Gastrocnemius medialis (tissue), 4 donors: ENCODE results near the gene DOCK4. TPM values are rescaled to one million over a fixed set of nuclear protein-coding genes. Genes with fewer than 3 reads are reported as not detected.

Source experiments
- ATAC-seq, 2 donors: fragments of 150-250 bp; one replicate each; pipeline ENCODE4 v1.9.1; 2016
- DNase-seq, 2 donors: peaks; one replicate each; pipeline ENCODE4 v3.0.0-alpha.2; 2019
- H3K27ac ChIP-seq, 4 donors: fragments of 200-600 bp; sonication (generic); 1 replicate in 1 of 4; 2 replicates in 3 of 4; pipeline ENCODE4 v1.5.1; 2016 to 2018; ENCODE audit warnings: mild to moderate bottlenecking in 2 of 4, moderate library complexity in 1 of 4
- H3K27me3 ChIP-seq, 3 donors: fragments of 200-600 bp; sonication (generic) in 2 of 3; 1 replicate in 1 of 3; 2 replicates in 2 of 3; pipeline versions ENCODE4 v1.5.1 to v1.6.0; 2016 to 2019; ENCODE audit warnings: mild to moderate bottlenecking in 1 of 3, moderate library complexity in 1 of 3
- H3K36me3 ChIP-seq, 2 donors: fragments of 200-600 bp; sonication (generic) in 1 of 2; one replicate each; pipeline ENCODE4 v1.5.1; 2017 to 2018
- H3K4me1 ChIP-seq, 2 donors: fragments of 200-600 bp; sonication (generic) in 1 of 2; one replicate each; pipeline ENCODE4 v1.5.1; 2016 to 2017; ENCODE audit warnings: mild to moderate bottlenecking in 2 of 2
- H3K4me3 ChIP-seq, 4 donors: fragments of 200-600 bp; sonication (generic) in 3 of 4; 1 replicate in 1 of 4; 2 replicates in 3 of 4; pipeline ENCODE4 v1.5.1; 2016 to 2019; ENCODE audit warnings: mild to moderate bottlenecking in 2 of 4
- H3K9me3 ChIP-seq, 3 donors: fragments of 200-600 bp; sonication (generic) in 2 of 3; 1 replicate in 1 of 3; 2 replicates in 2 of 3; pipeline ENCODE4 v1.5.1; 2016 to 2019
- CTCF ChIP-seq, 5 experiments: fragments of 450-650 bp in 3 of 5; fragments of 200-600 bp in 2 of 5; sonication (generic) in 2 of 5; IDR thresholded peaks in 4 of 5; conservative IDR thresholded peaks in 1 of 5; 1 replicate in 4 of 5; 2 replicates in 1 of 5; pipeline ENCODE4 v1.5.1; 2016 to 2019; ENCODE audit warnings: antibody characterized with exemption in 5 of 5, mild to moderate bottlenecking in 3 of 5, moderate library complexity in 3 of 5
- POLR2A ChIP-seq, 2 donors: fragments of 450-650 bp; IDR thresholded peaks; one replicate each; pipeline ENCODE4 v1.6.1; 2017; ENCODE audit warnings: antibody characterized with exemption in 2 of 2, mild to moderate bottlenecking in 2 of 2, moderate library complexity in 2 of 2
- in situ Hi-C, 4 donors: fragments of 200-750 bp; cut with MboI; loops; one replicate each; pipeline versions ENCODE4 v1.15.0 to v1.8.0; 2017; ENCODE audit warnings: low sequenced_read_pairs in 4 of 4
- intact Hi-C: fragments of 100-400 bp; cut with DNase I; formaldehyde crosslinking; loops from one replicate; pipeline ENCODE4 v1.15.1; 2023; ENCODE audit warnings: low total_unique reads
- total RNA-seq, 4 donors: library from RNA; depleted of rRNA; stranded (reverse); fragments of >200 nt; gene quantifications; one replicate each; pipeline versions ENCODE4 v1.1.0 to v1.2.3, GENCODE V29; 2016

Gene DOCK4
- total RNA-seq, 4 donors from 2014 or later = 8.7 to 12.0 (median 10.2) TPM

GRCh38 chr7:112015146-112015545, 191.1 kb downstream of the DOCK4 start:
- in situ Hi-C loops (no loop called here), intact Hi-C loops (no loop called here)
- H3K4me1 ChIP-seq = peaks cover 0 to 20% of the 10 kb centered on the region in 2 donors
- no peak for ATAC-seq
- no peaks in the 10 kb centered on the region for H3K27me3 ChIP-seq
- DNase-seq = no peak
- H3K9me3 ChIP-seq = no peaks in the 10 kb centered on the region
- TF ChIP-seq CTCF (IDR thresholded peaks at IDR 0.05 in 4 of 5, conservative IDR thresholded peaks at IDR 0.05 in 1 of 5) (no peak), POLR2A (IDR thresholded peaks at IDR 0.05) (no peak)
- H3K4me3 ChIP-seq = no peak overlapping the region
- H3K27ac ChIP-seq = no peak overlapping the region
- H3K36me3 ChIP-seq = no peaks in the 10 kb centered on the region

- intact Hi-C loops = no loop called here
- no peak for TF ChIP-seq POLR2A (IDR thresholded peaks at IDR 0.05)
- TF ChIP-seq CTCF (IDR thresholded peaks at IDR 0.05 in 4 of 5, conservative IDR thresholded peaks at IDR 0.05 in 1 of 5) = no peak
Observed at GRCh38 chr7:112014347-112014746, 191.9 kb downstream of the DOCK4 start.

GRCh38 chr7:112013274-112013673, 192.9 kb downstream of the DOCK4 start:
- ATAC-seq (no peak), DNase-seq (no peak)
- Histone ChIP-seq H3K27me3 (no peaks in the 10 kb centered on the region), H3K36me3 (no peaks in the 10 kb centered on the region), H3K4me1 (peaks cover 0 to 13% of the 10 kb centered on the region in 2 donors), H3K4me3 (no peak overlapping the region), H3K9me3 (no peaks in the 10 kb centered on the region), H3K27ac (no peak overlapping the region)
- in situ Hi-C loops = no loop called here
- TF ChIP-seq CTCF (IDR thresholded peaks at IDR 0.05 in 4 of 5, conservative IDR thresholded peaks at IDR 0.05 in 1 of 5) = no peak
- TF ChIP-seq POLR2A (IDR thresholded peaks at IDR 0.05) = no peak
- intact Hi-C loops = no loop called here

More at GRCh38 chr7:112014347-112014746, 191.9 kb downstream of the DOCK4 start:
- H3K27me3 ChIP-seq = no peaks in the 10 kb centered on the region
- no peak overlapping the region for H3K4me3 ChIP-seq
- H3K27ac ChIP-seq = no peak overlapping the region
- no peak for DNase-seq
- H3K36me3 ChIP-seq = no peaks in the 10 kb centered on the region
- no peaks in the 10 kb centered on the region for H3K9me3 ChIP-seq
- ATAC-seq = no peak
- in situ Hi-C loops = no loop called here
- peaks cover 0 to 17% of the 10 kb centered on the region in 2 donors for H3K4me1 ChIP-seq

DNA sequence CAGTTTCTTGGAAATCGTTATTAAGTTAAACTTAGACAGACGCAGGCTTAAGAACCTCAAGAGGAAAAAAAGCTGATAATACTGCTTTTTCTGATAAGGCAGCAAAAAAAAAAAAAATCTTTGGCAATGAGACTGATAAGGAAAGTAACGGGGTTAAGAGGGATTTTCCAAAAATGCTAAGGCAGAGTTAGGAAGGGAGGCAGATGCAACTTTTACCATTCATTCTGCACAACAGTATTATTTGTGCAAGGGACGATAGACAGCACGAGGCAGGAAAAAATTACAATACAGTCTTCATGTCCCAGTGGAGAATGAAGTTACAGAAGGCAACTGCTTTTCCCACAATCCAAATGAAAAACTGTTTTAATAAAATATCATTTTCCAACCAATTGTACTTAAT, 194.0 kb downstream of the DOCK4 start:
- in situ Hi-C loops = no loop called here
- H3K27me3 ChIP-seq = no peaks in the 10 kb centered on the region
- H3K4me1 ChIP-seq = peaks cover 0 to 10% of the 10 kb centered on the region in 2 donors
- no peak for ATAC-seq
- no peak overlapping the region for H3K27ac ChIP-seq
- H3K9me3 ChIP-seq = no peaks in the 10 kb centered on the region
- no peak for DNase-seq
- intact Hi-C loops = no loop called here
- no peak overlapping the region for H3K4me3 ChIP-seq
- TF ChIP-seq CTCF (IDR thresholded peaks at IDR 0.05 in 4 of 5, conservative IDR thresholded peaks at IDR 0.05 in 1 of 5) = no peak
- TF ChIP-seq POLR2A (IDR thresholded peaks at IDR 0.05) = no peak
- no peaks in the 10 kb centered on the region for H3K36me3 ChIP-seq

DNA sequence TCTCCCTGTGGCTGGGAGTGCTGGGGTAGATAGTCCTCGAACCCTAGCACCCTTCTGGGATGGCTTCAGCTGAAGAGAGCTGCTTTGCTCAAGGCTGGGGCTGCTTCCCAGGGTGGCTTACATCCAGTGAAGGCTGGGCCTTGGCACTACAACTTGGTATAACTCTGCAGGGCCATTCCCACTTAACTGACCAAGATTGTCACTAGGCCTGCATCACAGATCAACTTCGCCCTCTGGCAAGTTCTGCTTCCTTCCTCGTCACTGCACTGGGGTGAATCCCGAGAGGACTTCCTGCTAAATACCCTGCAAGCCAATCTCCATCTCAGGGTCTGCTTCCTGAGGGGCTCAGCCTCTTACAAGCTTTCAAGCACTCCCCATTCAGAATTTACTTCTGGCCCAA, 195.2 kb downstream of the DOCK4 start:
- in situ Hi-C loops = no loop called here
- intact Hi-C loops = no loop called here
- Histone ChIP-seq H3K27ac (no peak overlapping the region), H3K36me3 (no peaks in the 10 kb centered on the region), H3K27me3 (no peaks in the 10 kb centered on the region), H3K9me3 (no peaks in the 10 kb centered on the region), H3K4me1 (peaks cover 0 to 10% of the 10 kb centered on the region in 2 donors), H3K4me3 (no peak overlapping the region)
- TF ChIP-seq POLR2A (IDR thresholded peaks at IDR 0.05) = no peak
- no peak for TF ChIP-seq CTCF (IDR thresholded peaks at IDR 0.05 in 4 of 5, conservative IDR thresholded peaks at IDR 0.05 in 1 of 5)
- DNase-seq = no peak
- no peak for ATAC-seq
